Measurements from ENCODE around the gene NEU4. TPM values are rescaled to one million over a fixed set of nuclear protein-coding genes. Genes with fewer than 3 reads are reported as not detected.

NEU4 gene
- total and polyA plus RNA-seq, 11 donors: 0.07 to 1.4 (median 0.45) TPM; not detected in 4

- H3K27me3 ChIP-seq: peaks cover 0 to 57% (median 17%) of the 10 kb centered on the region in 9 donors
- 65 to 78% (median 71%) methylated on average over 27 to 40 of the region's 40 CpGs for WGBS, 4 donors
- no peak for ATAC-seq
Observed at GRCh38 chr2:241774419-241775222, 34.4 kb upstream of the NEU4 start.

GRCh38 chr2:241775223-241776177, 33.5 kb upstream of the NEU4 start:
- Histone ChIP-seq H3K4me1 (peaks cover 0 to 6% (median 0%) of the 10 kb centered on the region in 12 donors), H3K9me3 (peaks cover 0 to 1% (median 0%) of the 10 kb centered on the region in 12 donors), H3K27me3 (peaks cover 0 to 57% (median 17%) of the 10 kb centered on the region in 9 donors), H3K4me3 (no peak overlapping the region), H3K27ac (no peak overlapping the region), H3K36me3 (no peaks in the 10 kb centered on the region)
- intact Hi-C loops (cut with DNase I): no loop called here
- no peak for ATAC-seq
- no peak for DNase-seq
- TF ChIP-seq POLR2A (IDR thresholded peaks at IDR 0.05): no peak
- TF ChIP-seq, protein P1, sequence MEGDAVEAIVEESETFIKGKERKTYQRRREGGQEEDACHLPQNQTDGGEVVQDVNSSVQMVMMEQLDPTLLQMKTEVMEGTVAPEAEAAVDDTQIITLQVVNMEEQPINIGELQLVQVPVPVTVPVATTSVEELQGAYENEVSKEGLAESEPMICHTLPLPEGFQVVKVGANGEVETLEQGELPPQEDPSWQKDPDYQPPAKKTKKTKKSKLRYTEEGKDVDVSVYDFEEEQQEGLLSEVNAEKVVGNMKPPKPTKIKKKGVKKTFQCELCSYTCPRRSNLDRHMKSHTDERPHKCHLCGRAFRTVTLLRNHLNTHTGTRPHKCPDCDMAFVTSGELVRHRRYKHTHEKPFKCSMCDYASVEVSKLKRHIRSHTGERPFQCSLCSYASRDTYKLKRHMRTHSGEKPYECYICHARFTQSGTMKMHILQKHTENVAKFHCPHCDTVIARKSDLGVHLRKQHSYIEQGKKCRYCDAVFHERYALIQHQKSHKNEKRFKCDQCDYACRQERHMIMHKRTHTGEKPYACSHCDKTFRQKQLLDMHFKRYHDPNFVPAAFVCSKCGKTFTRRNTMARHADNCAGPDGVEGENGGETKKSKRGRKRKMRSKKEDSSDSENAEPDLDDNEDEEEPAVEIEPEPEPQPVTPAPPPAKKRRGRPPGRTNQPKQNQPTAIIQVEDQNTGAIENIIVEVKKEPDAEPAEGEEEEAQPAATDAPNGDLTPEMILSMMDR (IDR thresholded peaks at IDR 0.05): no peak
- WGBS, 4 donors: 70 to 79% (median 73%) methylated on average over 26 to 34 of the region's 34 CpGs

More at GRCh38 chr2:241774419-241775222, 34.4 kb upstream of the NEU4 start:
- Histone ChIP-seq H3K4me3 (no peak overlapping the region), H3K27ac (no peak overlapping the region), H3K9me3 (no peaks in the 10 kb centered on the region), H3K36me3 (no peaks in the 10 kb centered on the region), H3K4me1 (peaks cover 0 to 10% (median 0%) of the 10 kb centered on the region in 12 donors)
- no peak for TF ChIP-seq POLR2A (IDR thresholded peaks at IDR 0.05)
- TF ChIP-seq, protein P1 (IDR thresholded peaks at IDR 0.05): no peak
- intact Hi-C loops (cut with DNase I): no loop called here
- peak in 1 of 5 donors; percentile 65 for DNase-seq

GRCh38 chr2:241776336-241777169, 32.4 kb upstream of the NEU4 start, which contains the start of gene GAL3ST2:
Gene GAL3ST2 (plus strand): TSS chr2:241776822. CDS start chr2:241776956, 134 bp downstream.
- Histone ChIP-seq H3K36me3 (no peaks in the 10 kb centered on the region), H3K9me3 (peaks cover 0 to 12% (median 0%) of the 10 kb centered on the region in 12 donors), H3K27ac (no peak within 1 kb of the TSS), H3K4me3 (no peak within 1 kb of the TSS), H3K4me1 (peaks cover 0 to 2% (median 0%) of the 10 kb centered on the region in 12 donors), H3K27me3 (peaks cover 0 to 57% (median 17%) of the 10 kb centered on the region in 9 donors)
- WGBS, 4 donors: 75 to 83% (median 81%) methylated on average over 20 to 27 of the region's 27 CpGs
- ATAC-seq (no peak), DNase-seq (no peak)
- TF ChIP-seq POLR2A (IDR thresholded peaks at IDR 0.05): no peak
- intact Hi-C loops (cut with DNase I): no loop called here

GRCh38 chr2:241777170-241777685, 31.8 kb upstream of the NEU4 start:
- H3K27me3 ChIP-seq: peaks cover 0 to 51% (median 17%) of the 10 kb centered on the region in 9 donors
- intact Hi-C loops (cut with DNase I): no loop called here
- no peaks in the 10 kb centered on the region for H3K36me3 ChIP-seq
- H3K4me1 ChIP-seq: no peaks in the 10 kb centered on the region
- H3K27ac ChIP-seq: no peak overlapping the region
- DNase-seq: no peak
- no peak for ATAC-seq
- peaks cover 0 to 14% (median 0%) of the 10 kb centered on the region in 12 donors for H3K9me3 ChIP-seq
- 66 to 79% (median 75%) methylated on average over 12 to 22 of the region's 22 CpGs for WGBS, 4 donors
- no peak for TF ChIP-seq POLR2A (IDR thresholded peaks at IDR 0.05)
- TF ChIP-seq, protein P1 (IDR thresholded peaks at IDR 0.05): no peak
- no peak overlapping the region for H3K4me3 ChIP-seq

Data from heart left ventricle (tissue), 16 donors.